C4-2B (cell line): ENCODE measurements around the gene MTUS2.

ENCODE experiments used
- CTCF ChIP-seq: fragments of 450-650 bp; conservative IDR thresholded peaks from 2 replicates; pipeline ENCODE4 v1.5.1; 2017; ENCODE audit warnings: mild to moderate bottlenecking
- ZFX ChIP-seq: fragments of 450-650 bp; IDR thresholded peaks from 2 replicates; pipeline ENCODE4 v1.6.1; 2017

- no peak for TF ChIP-seq CTCF
- no peak for TF ChIP-seq ZFX
These were observed 355.2 kb downstream of the MTUS2 start for GRCh38 chr13:29175250-29175873.
